ENCODE results near the gene KIAA1755. TPM values are rescaled to one million over a fixed set of nuclear protein-coding genes. Genes with fewer than 3 reads are reported as not detected.
"Not testable (repeated sequence)": the region's sequence is repeated elsewhere in the genome, so short reads cannot be mapped to it uniquely, and the experiment has no call there.

Gene KIAA1755
- total RNA-seq, 1 donor from 2014 or later: not detected

DNA sequence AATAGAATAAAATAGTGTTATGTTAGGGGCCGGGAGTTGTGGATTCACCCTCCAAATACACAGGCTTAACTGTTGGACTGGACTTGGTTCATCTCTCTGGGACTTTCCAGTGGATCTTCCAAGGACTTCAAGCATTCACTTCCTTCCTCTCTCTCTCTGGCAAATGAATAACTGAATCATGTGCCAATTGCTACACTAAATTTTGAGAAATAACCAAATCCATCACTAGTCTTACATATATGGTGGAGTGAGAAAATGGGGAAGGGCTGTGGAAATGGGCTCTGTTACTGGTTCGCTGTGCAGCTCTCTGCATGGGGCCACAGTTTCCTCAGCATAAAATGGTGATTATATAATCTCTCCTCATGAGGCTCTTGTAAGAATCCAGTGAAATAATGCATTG lies 6.8 kb upstream of the KIAA1755 start:
- intact Hi-C loops (cut with micrococcal nuclease): no loop called here

DNA sequence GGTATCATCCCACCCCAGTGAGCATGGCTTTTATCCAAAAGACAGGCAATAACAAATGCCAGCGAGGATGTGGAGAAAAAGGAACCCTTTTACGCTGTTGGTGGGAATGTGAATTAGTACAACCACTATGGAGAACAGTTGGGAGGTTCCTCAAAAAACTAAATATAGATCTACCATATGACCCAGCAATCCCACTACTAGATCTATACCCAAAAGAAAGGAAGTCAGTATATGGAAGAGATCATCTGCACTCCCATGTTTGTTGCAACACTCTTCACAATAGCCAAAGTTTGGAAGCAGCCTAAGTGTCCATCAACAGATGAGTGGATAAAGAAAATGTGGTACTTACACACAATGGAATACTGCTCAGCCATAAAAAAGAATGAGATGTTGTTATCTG lies 5.9 kb upstream of the KIAA1755 start:
- intact Hi-C loops (cut with micrococcal nuclease): no loop called here

DNA sequence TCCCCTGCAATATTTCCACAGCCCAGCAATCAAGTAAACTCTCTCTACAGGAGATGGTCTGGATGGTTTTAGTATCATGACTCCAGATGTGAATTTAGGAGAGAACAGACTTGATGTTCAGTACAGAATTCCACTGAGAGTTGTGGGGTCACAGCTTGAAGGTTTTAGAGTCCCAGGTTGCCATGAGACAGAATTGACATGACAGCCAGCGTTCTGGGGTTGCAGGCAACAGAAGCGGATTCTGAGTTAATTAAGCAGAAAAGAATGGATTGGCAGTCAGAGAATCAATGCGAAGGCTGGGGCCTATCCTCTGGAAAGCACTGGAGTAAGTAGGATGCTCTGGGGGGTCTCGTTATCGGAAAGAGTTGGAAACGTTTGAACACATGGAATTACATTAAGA lies 2.4 kb upstream of the KIAA1755 start:
- intact Hi-C loops (cut with micrococcal nuclease): no loop called here

DNA sequence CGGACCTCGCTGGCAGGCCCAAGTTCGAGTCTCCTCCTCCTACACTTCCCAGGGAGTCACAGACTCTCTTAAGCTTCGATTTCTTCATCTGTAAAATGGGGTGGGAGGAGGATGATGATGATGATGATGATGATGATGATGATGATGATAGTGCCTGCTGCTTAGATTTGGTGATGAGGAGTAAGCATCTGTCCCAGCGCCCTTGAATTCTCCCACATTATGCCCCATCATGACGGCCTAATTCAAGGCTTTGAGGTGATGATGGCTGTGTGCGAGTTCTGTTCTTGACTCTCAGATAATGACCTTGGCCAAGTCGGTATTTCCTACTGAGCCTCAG lies 487 bp upstream of the KIAA1755 start:
- intact Hi-C loops (cut with micrococcal nuclease): no loop called here

DNA sequence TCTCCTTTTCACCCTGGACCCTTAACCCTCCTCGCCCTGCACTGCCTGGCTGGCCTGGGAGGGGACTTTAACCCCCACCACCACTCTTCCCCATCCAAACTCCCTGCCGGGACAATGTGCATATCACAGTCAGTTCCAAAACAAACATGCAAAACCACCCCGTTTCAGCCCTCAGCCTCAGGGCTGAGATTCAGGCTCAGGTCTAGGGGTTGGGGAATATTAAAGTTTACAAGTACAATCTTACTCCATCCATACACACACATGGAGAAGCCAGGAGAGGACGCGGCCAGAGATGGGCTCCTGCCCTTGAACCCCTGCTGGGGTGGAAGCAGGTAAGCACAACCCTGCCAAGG lies 534 bp downstream of the KIAA1755 start:
- intact Hi-C loops (cut with micrococcal nuclease): no loop called here

DNA sequence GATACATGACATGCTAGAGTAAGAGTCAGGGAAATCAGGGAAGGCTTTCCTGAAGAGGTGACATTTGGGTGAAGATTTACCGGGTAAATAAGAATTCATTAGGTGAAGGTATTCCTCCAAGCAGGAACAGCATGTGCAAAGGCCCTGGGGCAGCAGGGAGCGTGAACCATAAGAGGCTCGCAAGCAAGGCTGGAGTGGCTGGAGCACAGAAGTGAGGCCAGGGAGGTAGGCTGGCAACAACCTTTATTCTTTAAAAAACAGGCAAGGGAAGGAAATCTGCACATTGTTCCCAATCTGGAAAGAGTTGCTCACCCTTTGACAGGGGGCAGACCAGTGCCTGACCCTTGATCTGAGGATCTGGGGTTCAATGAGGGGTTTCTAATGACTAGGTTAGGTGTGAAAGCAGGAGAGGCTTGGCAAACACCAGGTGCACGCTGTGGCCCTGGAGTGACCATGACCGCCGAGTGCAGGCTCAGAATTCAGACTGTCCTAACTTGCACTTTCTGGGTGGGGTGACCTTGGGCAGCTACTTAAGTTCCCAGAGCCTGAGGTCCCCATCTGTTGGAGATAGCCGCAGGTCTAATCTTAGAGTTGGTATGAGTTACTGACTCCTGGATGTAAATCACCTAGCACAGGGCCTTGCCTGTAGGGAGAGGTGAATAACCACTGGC lies 1.9 kb downstream of the KIAA1755 start:
- intact Hi-C loops (cut with micrococcal nuclease): loop anchor here (10.0 kb wide), 1 partner anchor 64 kb away; no protein-coding TSS in a partner anchor

DNA sequence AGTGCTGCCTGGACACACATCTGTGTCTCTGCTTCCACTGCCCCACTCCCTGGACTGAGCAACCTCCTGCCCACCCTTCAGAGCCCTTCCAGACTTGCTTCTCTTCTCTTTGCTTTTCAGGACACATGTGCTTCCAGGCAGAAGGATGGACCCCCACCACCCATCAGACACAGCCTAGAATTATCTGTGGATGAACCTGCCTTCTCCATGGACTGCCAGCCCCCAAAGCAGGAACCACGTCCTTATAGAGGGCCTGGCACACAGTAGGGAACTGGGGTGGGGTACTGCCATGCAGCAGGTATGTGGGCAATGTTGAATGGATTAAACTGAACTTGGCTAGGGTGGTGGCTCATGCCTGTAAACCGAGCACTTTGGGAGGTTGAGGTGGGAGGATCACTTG lies 3.6 kb downstream of the KIAA1755 start:
- intact Hi-C loops (cut with micrococcal nuclease): loop anchor here (10.0 kb wide), 1 partner anchor 62 kb away; no protein-coding TSS in a partner anchor

DNA sequence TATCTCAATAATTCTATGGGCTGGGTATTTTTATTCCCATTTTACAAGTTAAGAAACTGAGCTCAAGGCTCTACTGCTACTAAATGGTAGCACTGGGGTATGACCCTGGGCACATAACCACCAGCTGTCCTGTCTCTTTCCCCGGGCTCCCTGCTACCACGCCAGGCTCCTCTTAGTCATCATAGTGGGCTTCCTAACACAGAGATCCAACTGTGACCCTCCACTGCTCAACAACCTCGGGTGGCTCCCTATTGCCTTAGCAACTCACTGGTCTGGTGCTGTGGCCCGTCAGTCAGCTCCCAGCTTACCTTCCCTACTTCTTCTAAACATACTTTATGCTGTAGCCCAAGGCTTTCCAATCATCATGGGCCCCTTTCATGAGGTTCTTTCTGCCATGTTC lies 4.5 kb downstream of the KIAA1755 start:
- intact Hi-C loops (cut with micrococcal nuclease): loop anchor here (10.0 kb wide), 1 partner anchor 61 kb away; no protein-coding TSS in a partner anchor

DNA sequence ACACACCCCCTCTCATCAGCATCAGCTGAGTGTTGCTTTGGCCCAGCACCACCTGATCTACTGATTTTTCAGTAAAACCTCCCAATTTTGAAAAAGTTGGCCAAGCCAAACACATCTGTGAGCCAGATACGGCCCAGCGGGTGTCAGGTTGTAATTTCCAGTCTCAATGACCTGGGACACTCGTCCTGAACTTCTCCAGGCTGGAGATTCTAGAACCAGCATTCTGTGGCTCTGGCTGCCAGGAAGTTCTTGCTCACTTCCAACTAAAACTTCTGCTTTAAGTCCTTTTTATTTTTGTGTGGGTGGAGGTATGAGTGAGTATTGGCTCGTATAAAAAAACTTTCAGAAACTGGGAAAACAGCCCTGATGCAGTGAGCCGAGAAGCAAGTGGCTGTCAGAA lies 5.1 kb downstream of the KIAA1755 start:
- intact Hi-C loops (cut with micrococcal nuclease): loop anchor here (10.0 kb wide), 1 partner anchor 61 kb away; no protein-coding TSS in a partner anchor

DNA sequence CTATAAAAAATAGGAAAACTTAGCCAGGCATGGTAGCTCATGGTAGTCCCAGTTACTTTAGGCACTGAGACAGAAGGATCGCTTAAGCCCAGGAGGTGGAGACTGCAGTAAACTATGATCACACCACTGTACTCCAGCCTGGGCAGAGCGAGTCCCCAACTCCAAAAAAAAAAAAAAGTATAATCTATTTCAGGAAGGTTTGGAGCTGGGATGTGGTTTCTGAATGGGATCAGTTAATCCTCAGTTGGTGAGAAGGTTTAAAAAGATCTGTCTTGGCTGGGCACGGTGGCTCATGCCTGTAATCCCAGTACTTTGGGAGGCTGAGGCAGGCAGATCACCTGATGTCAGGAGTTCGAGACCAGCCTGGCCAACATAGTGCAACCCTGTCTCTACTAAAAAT lies 5.9 kb downstream of the KIAA1755 start:
- intact Hi-C loops (cut with micrococcal nuclease): loop anchor here (10.0 kb wide), 1 partner anchor 60 kb away; no protein-coding TSS in a partner anchor

DNA sequence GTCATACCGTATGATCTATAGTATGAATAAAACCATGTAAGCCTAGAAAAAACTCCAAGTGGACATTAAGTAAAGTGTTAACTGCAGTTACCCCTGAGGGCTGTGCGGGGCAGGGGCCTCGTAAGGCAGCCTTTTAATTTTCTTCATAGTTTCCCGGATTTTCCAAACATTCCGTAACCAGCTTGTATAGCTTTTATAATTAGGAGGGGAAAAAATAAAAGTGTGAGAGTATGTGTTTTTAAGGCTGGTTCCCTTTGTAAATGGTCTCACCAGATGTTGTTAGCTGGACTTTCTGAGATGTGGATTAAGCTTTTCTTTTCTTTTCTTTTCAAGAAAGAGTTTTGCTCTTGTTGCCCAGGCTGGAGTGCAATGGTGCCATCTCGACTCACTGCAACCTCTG lies 7.0 kb downstream of the KIAA1755 start:
- intact Hi-C loops (cut with micrococcal nuclease): loop anchor here (10.0 kb wide), 1 partner anchor 59 kb away; no protein-coding TSS in a partner anchor

DNA sequence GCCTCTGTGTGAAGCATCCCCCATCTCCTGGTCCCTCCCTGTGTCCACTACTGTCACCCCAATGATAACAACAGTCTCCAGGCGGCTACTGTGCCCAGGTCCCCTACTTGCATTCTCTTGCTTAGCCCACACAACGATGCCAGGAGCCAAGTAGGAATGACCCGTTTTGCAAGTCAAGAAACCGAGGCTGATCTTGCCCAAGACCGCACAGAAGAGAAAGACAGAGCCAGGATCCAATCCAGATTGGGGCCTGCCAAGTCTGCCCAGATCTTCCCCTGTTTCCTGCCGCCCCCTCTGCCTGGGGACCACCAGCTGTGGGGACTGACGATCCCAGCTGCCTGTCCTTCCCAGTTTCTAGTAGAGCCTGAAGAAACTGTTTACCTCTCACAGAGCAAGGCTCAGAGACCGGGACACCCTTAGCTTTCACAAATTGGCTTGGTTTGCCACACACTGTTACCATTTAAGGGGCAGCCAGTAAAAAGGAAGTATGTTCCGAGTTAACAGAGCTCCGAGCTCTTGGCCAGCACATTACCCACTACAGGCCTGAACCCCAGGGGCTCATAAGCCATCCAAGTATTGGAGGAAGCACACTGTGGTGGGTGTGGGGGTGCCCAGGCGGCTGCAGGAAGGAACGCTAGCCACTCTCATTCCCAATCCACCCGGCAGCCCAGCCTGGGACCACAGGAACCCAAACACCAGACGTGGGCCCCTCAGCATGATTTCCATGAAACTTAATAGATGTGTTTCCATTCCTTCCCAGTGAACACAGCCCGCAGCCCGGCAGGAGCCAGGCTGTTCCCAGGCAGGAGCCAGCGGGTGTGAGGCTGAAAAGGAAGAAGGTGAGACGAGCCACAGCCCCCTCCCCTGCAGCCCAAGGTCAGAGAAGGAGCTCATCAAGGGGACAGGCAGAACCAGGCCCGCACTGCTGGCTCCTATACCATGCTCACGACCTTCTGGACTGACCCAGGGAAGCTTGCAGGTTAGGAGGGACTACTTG lies 7.9 kb downstream of the KIAA1755 start:
- intact Hi-C loops (cut with micrococcal nuclease): loop anchor here (10.0 kb wide), 1 partner anchor 58 kb away; no protein-coding TSS in a partner anchor

DNA sequence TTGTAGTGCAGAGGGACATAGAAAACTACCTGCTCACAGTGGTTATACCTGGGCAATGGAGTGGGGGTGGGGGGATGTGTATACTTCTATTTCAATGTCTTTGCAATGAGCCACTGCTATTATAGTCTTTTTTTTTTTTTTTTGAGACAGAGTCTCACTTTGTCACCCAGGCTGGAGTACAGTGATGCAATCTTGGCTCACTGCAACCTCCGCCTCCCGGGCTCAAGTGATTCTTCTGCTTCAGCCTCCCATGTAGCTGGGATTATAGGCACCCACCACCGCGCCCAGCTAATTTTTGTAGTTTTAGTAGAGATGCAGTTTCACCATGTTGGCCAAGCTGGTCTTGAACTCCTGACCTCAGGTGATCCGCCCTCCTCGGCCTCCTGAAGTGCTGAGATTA lies 9.1 kb downstream of the KIAA1755 start:
- intact Hi-C loops (cut with micrococcal nuclease): loop anchor here (10.0 kb wide), 1 partner anchor 57 kb away; no protein-coding TSS in a partner anchor

DNA sequence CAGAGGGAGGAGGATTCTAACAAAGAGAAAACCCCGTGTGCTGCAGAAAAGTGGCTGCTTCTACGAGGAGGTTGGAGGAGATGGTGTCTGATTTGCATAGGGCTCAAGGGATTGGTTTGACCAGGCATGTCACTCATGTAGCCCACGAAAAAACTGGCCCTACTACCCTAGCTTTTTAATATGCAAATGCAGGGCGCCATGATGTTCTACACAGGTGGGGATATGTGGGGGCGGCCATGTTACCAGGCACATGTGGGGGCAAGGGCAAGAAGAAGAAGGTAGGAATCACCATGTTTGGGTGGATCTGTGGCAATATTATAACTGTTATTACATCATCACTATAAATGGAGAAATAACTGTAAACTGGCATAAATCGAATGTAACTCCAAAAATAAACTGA lies 9.9 kb downstream of the KIAA1755 start:
- intact Hi-C loops (cut with micrococcal nuclease): loop anchor here (10.0 kb wide), 1 partner anchor 56 kb away; no protein-coding TSS in a partner anchor

DNA sequence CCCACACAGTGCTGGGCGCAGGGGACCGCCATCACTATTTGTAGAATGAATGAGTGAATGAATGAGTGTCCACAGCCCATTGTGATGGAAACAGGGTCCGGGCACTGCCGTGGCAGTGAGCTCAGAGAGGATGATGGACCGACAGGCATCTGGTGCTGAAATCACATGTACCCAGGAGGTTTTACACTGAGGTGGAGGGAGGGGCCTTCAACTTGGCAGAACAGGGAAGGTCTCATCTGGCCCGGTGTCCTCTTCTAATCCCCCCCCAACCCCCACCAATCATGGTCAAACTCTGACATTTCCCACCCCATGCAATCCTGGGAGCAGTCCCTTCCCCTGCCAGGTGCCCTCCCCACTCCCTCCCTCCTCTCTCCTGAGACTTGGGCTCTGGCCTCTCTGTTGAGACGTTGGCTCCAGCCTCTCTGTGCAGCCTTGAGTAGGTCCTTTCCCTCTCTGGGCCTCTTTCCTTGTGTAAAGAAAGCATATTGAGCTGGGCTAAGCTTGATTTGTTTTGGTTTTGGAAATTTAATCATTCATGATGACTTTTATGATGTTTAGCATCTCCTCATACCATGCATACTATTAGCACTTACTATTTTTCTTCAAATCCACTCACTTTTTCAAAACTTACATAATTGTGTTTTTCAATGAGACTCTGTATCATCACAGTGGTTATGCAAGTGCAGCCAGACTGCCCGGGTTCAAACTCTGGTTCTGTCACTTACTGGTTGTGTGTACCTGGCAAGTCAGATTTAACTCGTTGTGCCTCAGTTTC lies 10.8 kb downstream of the KIAA1755 start:
- intact Hi-C loops (cut with micrococcal nuclease): loop anchor here (10.0 kb wide), 1 partner anchor 55 kb away; no protein-coding TSS in a partner anchor

DNA sequence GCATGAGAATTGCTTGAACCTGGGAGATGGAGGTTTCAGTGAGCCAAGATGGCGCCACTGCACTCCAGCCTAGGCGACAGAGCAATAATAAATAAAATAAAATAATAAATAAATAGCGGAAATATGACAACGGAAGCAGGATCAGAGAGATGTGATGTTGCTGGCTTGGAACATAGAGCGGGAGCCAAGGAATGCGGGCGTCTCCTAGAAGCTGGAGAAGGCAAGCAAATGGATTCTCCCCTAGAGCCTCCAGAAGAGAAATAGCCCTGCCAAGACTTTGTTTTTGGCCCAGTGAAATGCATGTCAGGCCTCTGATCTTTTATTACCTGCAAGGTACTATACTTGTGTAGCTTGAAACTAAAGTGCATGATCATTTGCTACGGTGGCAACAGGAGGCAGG lies 12.4 kb downstream of the KIAA1755 start:
- intact Hi-C loops (cut with micrococcal nuclease): no loop called here

DNA sequence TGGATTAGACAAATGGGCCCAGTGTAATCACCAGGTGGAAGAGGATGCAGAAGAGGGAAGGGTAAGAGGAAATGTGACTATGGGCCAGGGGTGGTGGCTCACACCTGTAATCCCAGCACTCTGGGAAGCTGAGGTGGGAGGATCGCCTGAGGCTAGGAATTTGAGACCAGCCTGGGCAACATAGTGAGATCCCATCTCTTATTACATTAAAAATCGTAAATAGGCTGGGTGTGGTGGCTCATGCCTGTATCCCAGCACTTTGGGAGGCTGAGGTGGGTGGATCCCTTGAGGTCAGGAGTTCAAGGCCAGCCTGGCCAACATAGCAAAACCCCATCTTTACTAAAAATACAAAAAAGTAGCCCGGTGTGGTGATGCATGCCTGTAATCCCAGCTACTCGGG lies 12.8 kb downstream of the KIAA1755 start:
- intact Hi-C loops (cut with micrococcal nuclease): not testable (repeated sequence)

DNA sequence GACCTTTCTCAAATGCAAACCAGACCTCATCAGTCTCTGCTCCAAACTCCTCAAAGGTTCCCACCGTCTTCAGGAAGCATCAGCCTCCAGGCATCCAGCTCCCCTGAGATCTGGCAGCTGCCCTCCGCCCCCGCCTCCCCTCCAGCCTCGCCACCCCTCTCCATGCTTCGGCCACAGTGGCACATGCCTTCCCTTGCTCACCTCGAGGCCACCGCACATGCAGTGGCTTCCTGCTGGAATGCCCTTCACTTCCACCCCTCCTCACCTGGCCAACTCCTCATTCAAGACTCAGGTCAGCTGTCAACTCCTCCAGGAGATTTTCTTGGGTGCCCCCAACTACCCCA lies 13.4 kb downstream of the KIAA1755 start:
- intact Hi-C loops (cut with micrococcal nuclease): no loop called here

DNA sequence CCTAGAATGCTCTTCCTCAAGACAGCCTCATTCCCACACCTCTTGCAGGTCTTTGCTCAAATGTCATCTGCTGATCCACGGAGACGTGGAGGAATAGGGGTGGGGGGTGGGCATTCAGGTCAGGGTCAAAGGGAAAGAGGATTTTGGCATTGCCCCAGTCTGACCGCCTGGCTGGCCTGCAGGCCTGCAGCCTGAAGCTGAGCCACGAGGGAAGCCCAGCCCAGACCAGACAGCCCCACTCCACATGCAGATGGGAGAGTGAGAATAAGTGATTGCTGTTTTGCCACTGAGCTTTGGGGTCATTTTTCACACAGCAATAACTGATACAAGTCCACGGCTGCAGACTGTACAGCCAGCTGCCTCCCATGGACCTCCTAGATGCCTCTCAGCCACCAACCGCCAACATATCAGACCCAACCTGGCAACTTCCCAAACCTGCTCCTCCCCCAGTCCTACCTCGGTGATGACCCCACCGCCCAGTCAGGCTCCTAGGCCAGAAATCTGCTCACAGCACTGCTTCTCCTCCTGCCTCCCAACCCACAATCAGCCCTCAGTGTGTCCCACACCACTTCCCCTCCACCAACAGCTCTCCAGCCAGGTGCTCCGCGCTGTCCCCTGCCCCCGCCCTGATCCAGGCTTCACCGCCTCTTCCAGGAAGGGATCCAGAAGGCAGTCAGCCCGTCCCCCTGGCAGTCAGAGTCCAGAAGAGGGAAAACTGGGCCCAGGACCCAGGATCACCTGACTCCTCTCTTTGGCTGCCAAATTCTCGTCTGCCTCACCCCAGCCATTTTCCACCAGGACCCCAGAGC lies 14.0 kb downstream of the KIAA1755 start:
- intact Hi-C loops (cut with micrococcal nuclease): no loop called here

DNA sequence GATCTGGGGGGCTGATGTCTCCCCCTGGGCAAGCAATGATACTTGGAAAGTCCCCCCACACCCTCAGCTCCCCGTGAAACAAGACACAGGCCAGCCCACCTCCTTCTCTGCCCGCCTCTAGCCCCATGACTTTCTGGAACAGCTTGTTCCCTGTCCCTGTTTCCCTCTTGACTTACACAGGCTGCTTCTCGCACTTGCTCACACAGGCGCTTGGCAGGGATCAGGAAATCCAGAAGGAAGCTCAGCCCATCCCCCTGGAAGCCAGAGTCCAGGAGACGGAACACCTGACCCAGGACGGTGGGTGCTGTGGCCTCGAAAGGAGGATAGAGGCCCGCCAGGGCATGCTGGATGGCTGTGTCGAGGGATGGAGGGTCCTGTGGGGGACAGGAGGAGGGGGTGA lies 14.8 kb downstream of the KIAA1755 start:
- intact Hi-C loops (cut with micrococcal nuclease): no loop called here

DNA sequence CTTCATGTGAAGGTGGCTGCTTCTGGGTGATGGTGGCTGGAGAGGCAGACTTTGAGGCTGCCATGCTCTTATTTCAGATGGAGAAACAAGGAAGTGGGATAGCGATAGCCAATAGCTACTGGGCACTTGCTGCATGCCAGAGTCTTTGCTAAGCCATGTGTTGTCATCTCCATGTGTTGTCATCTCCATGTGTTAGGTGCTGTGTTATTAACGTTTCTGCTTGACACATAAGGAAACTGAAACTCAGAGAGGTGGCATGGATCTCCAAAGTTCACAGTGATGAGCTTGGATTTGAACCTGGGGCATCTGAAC lies 16.9 kb downstream of the KIAA1755 start:
- intact Hi-C loops (cut with micrococcal nuclease): no loop called here

All from T-helper 1 cell treated with Interleukin-12 subunit alpha and Interleukin-12 subunit beta and Interleukin-4 antibody, amounts not matched to agents 30 ng/mL and 1 ng/mL, for 36 hours (primary cell).